ENCODE results near the gene RGS10. TPM values are rescaled to one million over a fixed set of nuclear protein-coding genes. Genes with fewer than 3 reads are reported as not detected.

The RGS10 gene
- total and polyA plus RNA-seq, 9 of the 15 experiments (the other 6 are each of a cell fraction or from before 2014, with no cell fraction given), result 31.9 to 123 (median 62.1) TPM

GRCh38 chr10:119483839-119484238 lies 58.7 kb downstream of the RGS10 start:
- in situ Hi-C loops (cut with MboI), result no loop called here
- CTCF ChIA-PET (ENCODE audit: low intra/inter-chr PET ratio), result no interaction called here

More at GRCh38 chr10:119483839-119484238, 58.7 kb downstream of the RGS10 start:
- H3K9me1 ChIP-seq (ENCODE audit: control insufficient read depth, insufficient read depth, low read length), result no peaks in the 10 kb centered on the region
- intact Hi-C loops (cut with micrococcal nuclease), result no loop called here
- no peak for ATAC-seq
- TF ChIP-seq ETV6 (IDR thresholded peaks at IDR 0.05; ENCODE audit: borderline replicate concordance in 1 of 2, low read depth in 2 of 2, low read length in 1 of 2) (no peak), ETV6 (CRISPR knock-in tag; IDR thresholded peaks at IDR 0.05; ENCODE audit: borderline replicate concordance) (no peak), JUN (IDR thresholded peaks at IDR 0.05; ENCODE audit: borderline replicate concordance, low read depth, low read length) (no peak), JUN (CRISPR knock-in tag; IDR thresholded peaks at IDR 0.05; ENCODE audit: borderline replicate concordance) (no peak), NELFE (IDR thresholded peaks at IDR 0.05; ENCODE audit: insufficient read depth, insufficient read length) (no peak), ZBTB26 (CRISPR knock-in tag; IDR thresholded peaks at IDR 0.05) (no peak), ZKSCAN3 (CRISPR knock-in tag; IDR thresholded peaks at IDR 0.05) (no peak), HDGF (IDR thresholded peaks at IDR 0.05) (no peak)
- no peak overlapping the region for H3K4me2 ChIP-seq (ENCODE audit: insufficient read depth, low read length)
- no peaks in the 10 kb centered on the region for H3K9me3 ChIP-seq (replicated peaks; ENCODE audit: control insufficient read depth, insufficient read depth, low read depth, low read length)
- no peak overlapping the region for H2AFZ ChIP-seq (ENCODE audit: low read depth, low read length)
- H3K79me2 ChIP-seq (ENCODE audit: control insufficient read depth, insufficient read depth, low read length), result no peaks in the 10 kb centered on the region
- POLR2A ChIA-PET, result no interaction called here
- H4K20me1 ChIP-seq (replicated peaks; ENCODE audit: control insufficient read depth, insufficient read depth, low read length), result no peaks in the 10 kb centered on the region
- 60% methylated on average over 6 of the region's 9 CpGs for WGBS (ENCODE audit: insufficient coverage, low coverage, missing lambda C conversion rate)
- no peak overlapping the region for H3K27ac ChIP-seq (ENCODE audit: extremely low read depth, low read depth, low read length)
- no peaks in the 10 kb centered on the region; a peak in 1 of 5 replicates for H3K4me1 ChIP-seq (replicated peaks in 1 of 2; ENCODE audit: control insufficient read depth in 2 of 2, insufficient read depth in 2 of 2, low read length in 2 of 2)
- no peaks in the 10 kb centered on the region for H3K36me3 ChIP-seq (ENCODE audit: control insufficient read depth, insufficient read depth, low read length)
- no peak for FAIRE-seq
- H3K4me3 ChIP-seq, result no peak overlapping the region
- no peak overlapping the region for H3K9ac ChIP-seq (ENCODE audit: insufficient read depth in 1 of 2, low read depth in 2 of 2, low read length in 2 of 2)
- no peak for DNase-seq (ENCODE audit: extremely low read depth in 1 of 4, low spot score in 3 of 4)
- H3K27me3 ChIP-seq (ENCODE audit: control insufficient read depth in 2 of 2, insufficient read depth in 2 of 2, low read length in 2 of 2), result peaks cover 2 to 15% of the 10 kb centered on the region in 2 experiments; a peak in 4 of 5 replicates
- no TSS peak for BruUV-seq (replicated peaks)
